ENCODE results near the gene DCP2. TPM values are rescaled to one million over a fixed set of nuclear protein-coding genes. Genes with fewer than 3 reads are reported as not detected.

DCP2 gene
- 24.4 and 42.7 TPM in 2 replicates for total RNA-seq

DNA sequence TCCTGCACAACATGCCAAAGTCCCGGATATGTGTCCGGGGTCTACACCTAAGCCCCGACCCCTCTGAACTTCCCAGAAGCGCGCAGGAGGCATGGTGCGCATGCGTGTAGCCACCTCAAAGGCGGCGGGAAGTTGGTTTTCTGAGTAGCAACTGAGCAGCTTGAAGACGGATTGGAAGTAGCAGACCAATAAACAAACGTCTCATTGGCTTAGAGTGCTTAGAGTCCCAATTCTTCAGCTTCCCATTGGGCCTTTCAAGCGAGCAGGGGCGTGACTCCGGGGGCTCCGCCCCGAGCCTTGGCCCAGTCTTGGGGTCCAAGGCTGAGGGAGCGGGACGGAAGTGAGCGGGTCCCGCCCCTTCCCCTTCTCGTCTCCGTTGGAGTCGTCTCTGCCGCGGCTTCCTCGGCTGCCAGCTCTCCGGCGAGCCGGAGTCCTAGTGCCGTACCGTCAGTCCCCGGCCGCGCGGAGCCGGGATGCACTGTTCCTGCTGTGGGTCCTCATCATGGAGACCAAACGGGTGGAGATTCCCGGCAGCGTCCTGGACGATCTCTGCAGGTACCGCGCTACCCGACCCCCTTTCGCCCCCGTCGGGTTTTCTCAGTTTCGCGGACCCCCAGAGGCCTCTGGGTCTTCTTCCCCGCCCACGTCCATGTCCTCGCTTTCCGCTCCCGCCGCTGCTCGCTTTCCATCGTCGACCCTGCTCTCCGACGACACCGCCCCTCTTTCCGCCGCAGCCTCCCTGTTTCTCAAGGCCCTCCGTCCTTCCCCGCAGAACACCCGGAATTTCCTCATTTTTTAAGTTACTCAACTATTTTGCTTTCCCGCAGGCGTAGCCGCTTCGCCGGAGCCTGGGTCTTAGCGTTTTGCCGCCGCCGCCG lies at the start of gene DCP2:
DCP2 (plus strand) TSS at position 367 of the 878 bp plus-strand sequence; CDS start at position 503, 136 bp downstream.

Other genes starting within 250 kb of the DCP2 start
- gene APC, start 238.9 kb upstream of the DCP2 start, total RNA-seq, result 33.0 and 85.9 TPM in 2 replicates
- gene SRP19, start 115.5 kb upstream of the DCP2 start, total RNA-seq, result 40.2 and 73.8 TPM in 2 replicates
- 45.2 and 64.4 TPM in 2 replicates for gene REEP5, start 54.6 kb upstream of the DCP2 start, total RNA-seq